Measurements from ENCODE around the gene COPE.

COPE gene

GRCh38 chr19:18889949-18890745, 29.0 kb downstream of the COPE start:
- no peak for DNase-seq

GRCh38 chr19:18886972-18887371, 32.2 kb downstream of the COPE start:
- no peak for DNase-seq

- peak; percentile 74 for DNase-seq
Measured at GRCh38 chr19:18883526-18884304, 35.5 kb downstream of the COPE start.

- no peak for DNase-seq
Measured at GRCh38 chr19:18881491-18881890, 37.7 kb downstream of the COPE start.

- DNase-seq, result peak; percentile 74
Measured at GRCh38 chr19:18879579-18880373, 39.4 kb downstream of the COPE start.

GRCh38 chr19:18878858-18879578, 40.2 kb downstream of the COPE start:
- DNase-seq, result peak; percentile 83

GRCh38 chr19:18878058-18878797, 41.0 kb downstream of the COPE start:
- DNase-seq, result no peak

- no peak for DNase-seq
Measured at GRCh38 chr19:18876865-18877264, 42.3 kb downstream of the COPE start.

GRCh38 chr19:18875726-18876125, 43.5 kb downstream of the COPE start:
- DNase-seq, result no peak

GRCh38 chr19:18871543-18871942, 47.6 kb downstream of the COPE start:
- peak; percentile 25 for DNase-seq

- DNase-seq, result no peak
Measured at GRCh38 chr19:18870531-18871172, 48.5 kb downstream of the COPE start.

- DNase-seq, result no peak
Measured at GRCh38 chr19:18869781-18870530, 49.2 kb downstream of the COPE start.

- DNase-seq, result no peak
Measured at GRCh38 chr19:18869023-18869618, 50.1 kb downstream of the COPE start.

GRCh38 chr19:18868380-18869022, 50.7 kb downstream of the COPE start:
- no peak for DNase-seq

- DNase-seq, result no peak
Measured at GRCh38 chr19:18867751-18868150, 51.4 kb downstream of the COPE start.

- no peak for DNase-seq
Measured at GRCh38 chr19:18867199-18867598, 52.0 kb downstream of the COPE start.

GRCh38 chr19:18866800-18867123, 52.4 kb downstream of the COPE start:
- DNase-seq, result no peak

GRCh38 chr19:18865973-18866799, 53.0 kb downstream of the COPE start:
- peak; percentile 49 for DNase-seq

Measured in DMS53 (cell line).